OCI-LY1 (cell line): Measurements from ENCODE around the gene WDR59.
"Not testable (repeated sequence)": the region's sequence is repeated elsewhere in the genome, so short reads cannot be mapped to it uniquely, and the experiment has no call there.

Experiments
- EZH2 ChIP-seq: fragments of 200-600 bp; sonication (generic), shearing (Covaris generic); IDR thresholded peaks from 2 replicates; pipeline ENCODE4 v1.8.0; 2017; ENCODE audit warnings: borderline replicate concordance, mixed run types, mild to moderate bottlenecking, antibody characterized with exemption, low read length, moderate library complexity, mixed read lengths
- TF ChIP-seq, protein P1 (sequence below): fragments of 200-600 bp; sonication (generic), shearing (Covaris generic); IDR thresholded peaks from 2 replicates; pipeline ENCODE4 v1.5.1; 2017; ENCODE audit warnings: mild to moderate bottlenecking, antibody characterized with exemption, low read length, moderate library complexity, mixed read lengths

DNA sequence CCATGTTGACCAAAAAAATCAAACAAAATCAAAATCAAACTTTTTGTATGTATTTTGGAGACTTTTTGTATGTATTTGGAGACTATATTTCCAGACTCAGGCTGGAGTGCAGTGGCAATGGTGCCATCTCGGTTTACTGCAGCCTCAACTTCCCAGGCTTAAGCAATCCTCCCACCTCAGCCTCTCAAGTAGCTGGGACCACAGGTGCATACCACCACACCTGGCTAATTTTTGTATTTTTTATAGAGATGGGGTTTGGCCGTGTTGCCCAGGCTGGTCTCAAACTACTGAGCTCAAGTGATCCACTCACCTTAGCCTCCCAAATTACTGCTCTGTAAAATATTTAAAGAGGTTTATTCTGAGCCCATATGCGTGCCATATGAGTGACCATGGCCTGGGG lies 4.9 kb upstream of the WDR59 start:
- TF ChIP-seq EZH2: not testable (repeated sequence)
- TF ChIP-seq, protein P1, sequence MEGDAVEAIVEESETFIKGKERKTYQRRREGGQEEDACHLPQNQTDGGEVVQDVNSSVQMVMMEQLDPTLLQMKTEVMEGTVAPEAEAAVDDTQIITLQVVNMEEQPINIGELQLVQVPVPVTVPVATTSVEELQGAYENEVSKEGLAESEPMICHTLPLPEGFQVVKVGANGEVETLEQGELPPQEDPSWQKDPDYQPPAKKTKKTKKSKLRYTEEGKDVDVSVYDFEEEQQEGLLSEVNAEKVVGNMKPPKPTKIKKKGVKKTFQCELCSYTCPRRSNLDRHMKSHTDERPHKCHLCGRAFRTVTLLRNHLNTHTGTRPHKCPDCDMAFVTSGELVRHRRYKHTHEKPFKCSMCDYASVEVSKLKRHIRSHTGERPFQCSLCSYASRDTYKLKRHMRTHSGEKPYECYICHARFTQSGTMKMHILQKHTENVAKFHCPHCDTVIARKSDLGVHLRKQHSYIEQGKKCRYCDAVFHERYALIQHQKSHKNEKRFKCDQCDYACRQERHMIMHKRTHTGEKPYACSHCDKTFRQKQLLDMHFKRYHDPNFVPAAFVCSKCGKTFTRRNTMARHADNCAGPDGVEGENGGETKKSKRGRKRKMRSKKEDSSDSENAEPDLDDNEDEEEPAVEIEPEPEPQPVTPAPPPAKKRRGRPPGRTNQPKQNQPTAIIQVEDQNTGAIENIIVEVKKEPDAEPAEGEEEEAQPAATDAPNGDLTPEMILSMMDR: not testable (repeated sequence)
